Kidney (tissue), 14 donors: ENCODE measurements around the gene EIF4G3. TPM values are rescaled to one million over a fixed set of nuclear protein-coding genes. Genes with fewer than 3 reads are reported as not detected.

Experiments used
- DNase-seq, 5 donors: peaks; one replicate each; pipeline ENCODE4 v3.0.0-alpha.2; 2013 to 2020
- FAIRE-seq: peaks from 2 replicates; lab custom pipeline; 2012; peaks lifted over from hg19 to GRCh38; lab: Jason Lieb, UNC
- H3K27ac ChIP-seq, 2 donors: one replicate each; pipeline ENCODE4 v1.7.0; 2013; ENCODE audit warnings: low read depth in 2 of 2, low read length in 2 of 2, inconsistent platforms in 1 of 2
- H3K27me3 ChIP-seq: one replicate; pipeline ENCODE4 v1.7.1; 2013; ENCODE audit warnings: low read length, inconsistent platforms; ENCODE audit not compliant: control insufficient read depth, insufficient read depth
- H3K36me3 ChIP-seq, 3 donors: one replicate each; pipeline versions ENCODE4 v1.7.0 to v1.7.1; 2013; ENCODE audit warnings: low read length in 3 of 3, control low read depth in 1 of 3, inconsistent platforms in 1 of 3; ENCODE audit not compliant: insufficient read depth in 3 of 3, control insufficient read depth in 2 of 3
- H3K4me1 ChIP-seq, 3 donors: one replicate each; pipeline versions ENCODE4 v1.7.0 to v1.7.1; 2013; ENCODE audit warnings: low read length in 3 of 3, inconsistent platforms in 1 of 3, low read depth in 1 of 3; ENCODE audit not compliant: control insufficient read depth in 2 of 3, insufficient read depth in 2 of 3
- H3K4me3 ChIP-seq, 3 donors: one replicate each; pipeline versions ENCODE4 v1.7.0 to v1.8.1; 2013; ENCODE audit warnings: low read length in 3 of 3, control low read depth in 1 of 3, inconsistent platforms in 1 of 3
- H3K9ac ChIP-seq, 3 donors: one replicate each; pipeline versions ENCODE4 v1.7.0 to v1.7.1; 2013; ENCODE audit warnings: low read length in 3 of 3, control low read depth in 1 of 3, inconsistent platforms in 1 of 3
- H3K9me3 ChIP-seq, 3 donors: one replicate each; pipeline versions ENCODE4 v1.7.0 to v1.7.1; 2013; ENCODE audit warnings: low read length in 3 of 3, control low read depth in 1 of 3, inconsistent platforms in 1 of 3; ENCODE audit not compliant: control insufficient read depth in 2 of 3, insufficient read depth in 1 of 3
- intact Hi-C: fragments of 100-400 bp; cut with DNase I; formaldehyde crosslinking; loops from one replicate; pipeline ENCODE4 v1.11.1; 2022
- polyA plus RNA-seq: library from polyadenylated mRNA; stranded (reverse); fragments of 350-450 nt; fragmentation: Illumina TruSeq; extraction: RNeasy Lipid Tissue Mini Kit (QIAGEN cat#74804); gene quantifications from one replicate; pipeline ENCODE4 v1.2.3, GENCODE V29; 2014; ENCODE audit warnings: low read depth, low replicate concordance; ENCODE audit not compliant: insufficient read depth
- total RNA-seq: library from RNA; stranded (reverse); fragmentation: NEBNext Ultra II Directional; extraction: Animal tissue kit (Norgen Biotek cat#: 25700); gene quantifications from one replicate; pipeline ENCODE4 v1.2.1, GENCODE V29; 2021
- TF ChIP-seq, protein P1 (sequence below): IDR thresholded peaks from 3 replicates; pipeline ENCODE4 v1.5.1; 2012; ENCODE audit warnings: mild to moderate bottlenecking, moderate library complexity, borderline replicate concordance; ENCODE audit not compliant: insufficient read depth; ENCODE audit errors: extremely low read depth
- donor health status: control.
- donor health status: control.
- donor health status: control.
- donor health status: control.
- donor health status: control.
- donor health status: DM: yes; HTN: yes; CAD: no.
- donor health status: Normal renal cell carcinoma (clear cell type).

Gene EIF4G3
- total and polyA plus RNA-seq, 2 donors from 2014 or later: 14.8 to 61.6 TPM

DNA sequence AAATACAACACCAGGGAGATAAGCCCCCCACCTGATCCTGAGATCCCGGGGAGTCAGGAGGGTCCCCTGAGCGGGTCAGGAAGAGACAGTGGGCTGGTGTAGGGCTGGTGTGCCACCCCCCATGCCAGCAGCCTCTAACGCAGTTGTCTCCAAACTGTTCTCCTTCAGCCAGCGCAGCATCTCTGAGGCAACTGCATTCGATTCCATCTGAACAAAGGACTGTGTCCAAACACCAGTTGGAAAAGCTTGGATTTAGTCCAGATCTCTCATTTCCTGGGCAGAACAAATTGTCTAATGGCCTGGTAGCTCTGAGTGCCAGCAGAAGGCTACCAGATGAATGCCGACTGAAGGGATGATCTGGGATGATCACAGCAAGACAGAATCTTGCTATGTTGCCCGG is 44.1 kb upstream of the EIF4G3 start:
- Histone ChIP-seq H3K4me1 (no peaks in the 10 kb centered on the region), H3K27ac (no peak overlapping the region), H3K27me3 (no peaks in the 10 kb centered on the region), H3K9ac (no peak overlapping the region), H3K9me3 (no peaks in the 10 kb centered on the region), H3K36me3 (peaks cover 0 to 14% (median 7%) of the 10 kb centered on the region in 3 donors), H3K4me3 (no peak overlapping the region)
- FAIRE-seq: no peak
- intact Hi-C loops: no loop called here
- no peak for DNase-seq
- TF ChIP-seq, protein P1, sequence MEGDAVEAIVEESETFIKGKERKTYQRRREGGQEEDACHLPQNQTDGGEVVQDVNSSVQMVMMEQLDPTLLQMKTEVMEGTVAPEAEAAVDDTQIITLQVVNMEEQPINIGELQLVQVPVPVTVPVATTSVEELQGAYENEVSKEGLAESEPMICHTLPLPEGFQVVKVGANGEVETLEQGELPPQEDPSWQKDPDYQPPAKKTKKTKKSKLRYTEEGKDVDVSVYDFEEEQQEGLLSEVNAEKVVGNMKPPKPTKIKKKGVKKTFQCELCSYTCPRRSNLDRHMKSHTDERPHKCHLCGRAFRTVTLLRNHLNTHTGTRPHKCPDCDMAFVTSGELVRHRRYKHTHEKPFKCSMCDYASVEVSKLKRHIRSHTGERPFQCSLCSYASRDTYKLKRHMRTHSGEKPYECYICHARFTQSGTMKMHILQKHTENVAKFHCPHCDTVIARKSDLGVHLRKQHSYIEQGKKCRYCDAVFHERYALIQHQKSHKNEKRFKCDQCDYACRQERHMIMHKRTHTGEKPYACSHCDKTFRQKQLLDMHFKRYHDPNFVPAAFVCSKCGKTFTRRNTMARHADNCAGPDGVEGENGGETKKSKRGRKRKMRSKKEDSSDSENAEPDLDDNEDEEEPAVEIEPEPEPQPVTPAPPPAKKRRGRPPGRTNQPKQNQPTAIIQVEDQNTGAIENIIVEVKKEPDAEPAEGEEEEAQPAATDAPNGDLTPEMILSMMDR: no peak

DNA sequence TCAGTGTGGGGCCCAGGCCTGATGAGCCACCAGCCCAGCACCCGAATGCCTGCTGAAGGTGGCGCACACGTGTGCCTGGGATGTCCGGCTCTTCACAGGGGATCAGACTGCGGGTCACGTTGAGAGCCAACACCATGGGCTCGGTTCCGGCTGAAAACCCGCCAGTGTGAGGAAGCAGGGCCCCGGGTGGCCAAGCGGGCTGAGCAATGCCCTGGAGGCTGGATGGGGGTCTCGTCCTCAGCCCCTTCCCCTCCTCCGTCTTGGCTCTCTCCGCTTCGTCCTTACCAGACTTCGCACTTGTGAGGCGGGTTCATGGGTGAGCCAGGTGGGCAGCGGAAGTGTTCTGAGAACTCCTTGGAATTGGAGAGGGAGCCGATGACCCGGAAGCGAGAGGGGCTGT is 43.0 kb upstream of the EIF4G3 start:
- Histone ChIP-seq H3K4me3 (no peak overlapping the region), H3K9me3 (no peaks in the 10 kb centered on the region), H3K36me3 (peaks cover 0 to 10% (median 4%) of the 10 kb centered on the region in 3 donors), H3K4me1 (no peaks in the 10 kb centered on the region), H3K9ac (no peak overlapping the region), H3K27ac (no peak overlapping the region), H3K27me3 (no peaks in the 10 kb centered on the region)
- peak in 1 of 5 donors; percentile 71 for DNase-seq
- TF ChIP-seq, protein P1: no peak
- FAIRE-seq: no peak
- intact Hi-C loops: no loop called here

- no peaks in the 10 kb centered on the region for H3K27me3 ChIP-seq
- FAIRE-seq (no peak), DNase-seq (peak in 2 of 5 donors; percentile 41 to 75)
- intact Hi-C loops: no loop called here
- H3K4me3 ChIP-seq: no peak overlapping the region
- TF ChIP-seq, protein P1: peak; percentile 23
- no peaks in the 10 kb centered on the region for H3K9me3 ChIP-seq
- H3K27ac ChIP-seq: no peak overlapping the region
- H3K36me3 ChIP-seq: peaks cover 0 to 7% (median 4%) of the 10 kb centered on the region in 3 donors
- no peaks in the 10 kb centered on the region for H3K4me1 ChIP-seq
- H3K9ac ChIP-seq: no peak overlapping the region
Observed at GRCh38 chr1:21217812-21218596, 41.3 kb upstream of the EIF4G3 start.
